Mucosa of stomach (tissue), 1 donor: ENCODE data around the gene ARID5A.
A peak's percentile ranks its signal among the peaks of the same experiment; 100 is the strongest.

Experiments
- H3K27me3 ChIP-seq: one replicate; pipeline ENCODE4 v1.7.0; 2013; ENCODE audit warnings: mild to moderate bottlenecking, low read length; ENCODE audit not compliant: control insufficient read depth, insufficient read depth
- H3K36me3 ChIP-seq: one replicate; pipeline ENCODE4 v1.7.0; 2013; ENCODE audit warnings: low read length; ENCODE audit not compliant: control insufficient read depth, insufficient read depth
- H3K4me1 ChIP-seq: one replicate; pipeline ENCODE4 v1.7.0; 2013; ENCODE audit warnings: mild to moderate bottlenecking, low read length; ENCODE audit not compliant: control insufficient read depth, insufficient read depth
- H3K4me3 ChIP-seq: one replicate; pipeline ENCODE4 v1.7.0; 2013; ENCODE audit warnings: low read length
- H3K9ac ChIP-seq: one replicate; pipeline ENCODE4 v1.7.0; 2013; ENCODE audit warnings: mild to moderate bottlenecking, low read length, moderate library complexity
- H3K9me3 ChIP-seq: one replicate; pipeline ENCODE4 v1.7.0; 2013; ENCODE audit warnings: mild to moderate bottlenecking, low read length, moderate library complexity; ENCODE audit not compliant: control insufficient read depth
- donor health status: Pancreatic carcinoma.

The ARID5A gene

DNA sequence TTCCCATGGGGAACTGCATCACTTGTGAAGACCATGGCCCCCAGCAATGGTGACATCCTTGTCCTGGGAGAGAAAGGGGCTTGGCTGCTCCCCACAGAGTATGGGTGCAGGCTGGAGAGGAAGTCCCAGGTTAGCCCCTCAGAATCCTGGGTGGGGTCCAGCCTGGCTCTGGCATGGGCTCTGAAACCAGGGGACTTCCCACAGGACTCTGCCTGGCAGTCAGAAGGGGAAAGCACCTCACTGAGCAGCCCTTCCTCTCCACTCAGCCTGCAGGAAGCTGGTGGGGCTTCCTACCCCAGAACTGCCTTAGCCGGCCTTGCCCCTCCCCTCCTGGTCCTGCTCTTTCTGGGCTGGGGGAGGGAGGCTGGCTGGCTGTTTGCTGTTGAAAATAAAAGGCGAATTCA, 35.1 kb upstream of the ARID5A start:
- Histone ChIP-seq H3K36me3 (no peaks in the 10 kb centered on the region), H3K9me3 (no peaks in the 10 kb centered on the region), H3K27me3 (peaks cover 28% of the 10 kb centered on the region), H3K4me1 (peaks cover 29% of the 10 kb centered on the region), H3K9ac (no peak overlapping the region), H3K4me3 (no peak overlapping the region)

DNA sequence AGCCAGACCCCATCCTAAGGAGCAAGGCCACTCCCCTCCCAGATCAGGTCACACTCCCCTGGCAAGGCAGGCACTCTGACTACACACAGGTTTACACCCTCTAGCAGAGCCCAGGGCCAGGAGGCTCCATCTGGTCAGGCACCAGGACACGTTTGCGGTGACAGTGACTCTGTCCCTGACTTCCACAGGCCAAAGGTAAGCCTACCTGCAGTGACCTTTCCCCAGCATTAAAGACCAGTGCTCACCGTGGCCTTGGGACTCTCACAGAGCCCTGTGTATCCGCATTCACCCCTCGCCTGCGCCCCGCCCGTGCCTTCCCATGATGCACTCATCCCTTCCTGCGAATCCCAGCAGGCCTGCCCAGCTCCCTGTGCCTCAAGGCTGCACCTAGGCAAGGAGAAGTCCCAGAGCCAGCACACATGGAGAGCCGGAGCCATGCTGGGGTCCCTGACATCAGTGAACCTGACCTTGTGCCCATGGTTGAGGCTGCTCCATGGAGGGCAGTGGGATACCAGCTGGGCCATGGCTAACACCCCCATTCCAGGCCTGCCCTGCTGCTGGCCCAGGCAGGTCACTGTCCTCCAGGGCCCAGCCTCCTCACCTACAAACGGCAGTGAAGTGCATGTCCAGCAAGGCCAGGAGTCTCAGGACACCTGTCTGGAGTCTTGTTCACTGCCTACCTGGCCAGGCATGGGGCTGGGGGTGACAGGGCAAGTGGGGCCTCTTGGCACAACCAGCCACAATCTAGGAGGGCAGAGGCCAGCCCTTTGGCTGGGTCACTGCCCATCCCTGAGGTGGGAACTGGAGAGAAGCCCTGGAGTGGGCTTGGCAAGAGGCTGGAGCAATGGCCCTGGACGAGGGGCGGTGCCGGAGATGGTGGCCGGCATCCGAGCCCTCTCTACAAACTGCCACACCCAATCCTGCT, 34.4 kb upstream of the ARID5A start:
- peaks cover 28% of the 10 kb centered on the region for H3K27me3 ChIP-seq
- H3K4me3 ChIP-seq: no peak overlapping the region
- H3K9me3 ChIP-seq: no peaks in the 10 kb centered on the region
- no peak overlapping the region for H3K9ac ChIP-seq
- H3K4me1 ChIP-seq: peaks cover 29% of the 10 kb centered on the region
- no peaks in the 10 kb centered on the region for H3K36me3 ChIP-seq

DNA sequence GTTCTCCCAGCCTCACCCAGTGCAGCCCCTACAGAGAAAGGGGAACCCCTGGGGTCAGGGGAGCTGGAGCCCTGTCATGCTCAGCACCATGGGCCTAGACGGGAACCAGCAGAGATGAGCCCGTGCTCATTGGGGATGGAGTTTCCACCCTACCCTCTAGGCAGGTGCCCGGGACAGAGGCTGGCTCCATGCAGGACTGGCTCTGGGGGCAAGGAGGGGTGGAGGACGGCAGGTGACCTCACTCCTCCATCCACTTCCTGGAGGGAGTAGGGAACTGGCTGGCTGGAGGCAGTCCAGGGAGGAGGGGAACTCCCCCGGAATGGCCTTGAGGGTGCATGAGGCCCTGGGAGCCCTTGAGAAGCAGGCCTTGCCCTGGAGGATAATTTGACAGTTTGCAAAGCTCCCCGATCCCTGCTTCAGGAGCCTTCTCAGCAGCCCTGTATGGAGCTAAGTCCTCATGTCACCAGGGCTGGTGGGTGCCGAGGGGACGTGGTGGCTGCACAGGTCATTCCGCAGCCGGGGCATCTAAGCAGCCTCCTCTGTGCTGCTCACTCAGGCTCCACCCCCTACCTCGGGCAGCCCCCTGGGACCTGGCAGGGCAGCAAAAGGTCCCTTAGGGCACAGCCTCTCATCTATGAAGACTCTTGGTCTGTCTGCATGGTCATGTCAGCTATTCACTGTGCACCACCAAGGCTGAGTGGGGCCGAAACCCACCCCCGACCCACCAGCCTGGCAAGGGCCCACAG, 33.5 kb upstream of the ARID5A start:
- Histone ChIP-seq H3K9me3 (no peaks in the 10 kb centered on the region), H3K36me3 (no peaks in the 10 kb centered on the region), H3K9ac (no peak overlapping the region), H3K27me3 (peaks cover 28% of the 10 kb centered on the region), H3K4me1 (peaks cover 34% of the 10 kb centered on the region), H3K4me3 (no peak overlapping the region)

DNA sequence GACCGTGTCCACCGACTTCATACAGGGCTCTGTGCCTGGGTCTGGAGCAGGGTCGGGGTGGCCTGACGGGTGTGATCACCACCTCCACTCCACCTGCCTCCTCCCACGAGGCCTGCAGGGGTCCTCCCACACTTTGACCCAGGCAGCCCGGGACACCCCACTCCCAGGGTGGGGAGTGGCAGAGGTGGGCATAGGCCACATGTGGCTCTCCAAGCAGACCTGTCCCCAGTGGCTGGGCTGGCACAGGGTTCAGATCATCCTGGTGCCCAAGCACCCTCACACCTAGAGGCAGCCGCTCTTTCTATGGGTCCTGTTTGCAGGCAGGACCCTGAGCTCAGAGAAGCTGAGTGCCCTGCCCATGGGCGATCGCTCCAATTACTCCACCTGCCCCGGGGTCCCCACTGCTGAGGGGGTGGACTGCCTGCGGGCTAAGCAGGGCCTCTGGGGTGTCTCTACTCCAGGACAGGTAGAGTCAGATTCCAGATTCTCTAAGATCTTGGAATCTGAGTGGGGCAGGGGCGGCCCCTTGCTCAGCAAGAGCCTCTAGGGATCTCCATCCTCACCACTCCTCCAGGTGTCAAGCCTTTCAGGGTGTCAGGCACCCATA, 32.8 kb upstream of the ARID5A start:
- no peaks in the 10 kb centered on the region for H3K36me3 ChIP-seq
- peaks cover 38% of the 10 kb centered on the region for H3K4me1 ChIP-seq
- peaks cover 28% of the 10 kb centered on the region for H3K27me3 ChIP-seq
- no peak overlapping the region for H3K9ac ChIP-seq
- H3K4me3 ChIP-seq: no peak overlapping the region
- H3K9me3 ChIP-seq: no peaks in the 10 kb centered on the region

DNA sequence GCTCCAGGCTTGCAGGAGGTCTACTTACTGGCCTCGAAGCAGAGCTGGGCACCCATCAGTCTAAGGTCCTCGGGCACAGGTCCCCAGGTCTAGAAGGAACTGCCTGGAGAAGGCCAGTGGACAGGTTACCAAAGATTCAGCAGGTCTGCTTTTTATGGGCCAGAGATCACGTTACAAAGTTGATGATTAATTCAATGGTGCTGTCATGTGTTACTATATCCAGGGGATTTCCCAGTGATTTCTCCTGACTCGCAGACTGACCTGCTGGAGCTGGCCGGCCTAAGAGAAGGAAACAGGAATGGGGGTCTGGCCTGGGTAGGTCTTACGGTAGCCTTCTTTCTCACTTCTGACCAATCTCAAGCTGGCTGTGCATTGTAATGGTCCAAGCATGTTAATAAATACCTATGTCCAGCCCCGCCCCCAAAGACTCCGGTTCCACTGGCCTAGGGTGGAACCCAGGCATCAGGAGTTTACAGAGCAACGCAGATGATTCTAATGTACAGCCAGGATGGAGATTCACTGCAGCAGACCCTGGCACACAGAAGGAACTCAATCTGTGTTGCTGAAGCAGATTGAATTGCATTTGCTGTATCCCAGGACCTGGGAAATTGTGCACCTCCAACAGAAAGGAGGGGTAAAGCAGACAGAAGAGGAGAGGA, 31.2 kb upstream of the ARID5A start, which contains the start of gene NEURL3:
Gene NEURL3 (minus strand): TSS at position 127 of the 659 bp plus-strand sequence. CDS start 71 bp downstream, at position 56.
- Histone ChIP-seq H3K4me1 (peaks cover 41% of the 10 kb centered on the region), H3K9me3 (no peaks in the 10 kb centered on the region), H3K4me3 (no peak within 1 kb of the TSS), H3K36me3 (no peaks in the 10 kb centered on the region), H3K27me3 (peaks cover 24% of the 10 kb centered on the region), H3K9ac (no peak within 1 kb of the TSS)

DNA sequence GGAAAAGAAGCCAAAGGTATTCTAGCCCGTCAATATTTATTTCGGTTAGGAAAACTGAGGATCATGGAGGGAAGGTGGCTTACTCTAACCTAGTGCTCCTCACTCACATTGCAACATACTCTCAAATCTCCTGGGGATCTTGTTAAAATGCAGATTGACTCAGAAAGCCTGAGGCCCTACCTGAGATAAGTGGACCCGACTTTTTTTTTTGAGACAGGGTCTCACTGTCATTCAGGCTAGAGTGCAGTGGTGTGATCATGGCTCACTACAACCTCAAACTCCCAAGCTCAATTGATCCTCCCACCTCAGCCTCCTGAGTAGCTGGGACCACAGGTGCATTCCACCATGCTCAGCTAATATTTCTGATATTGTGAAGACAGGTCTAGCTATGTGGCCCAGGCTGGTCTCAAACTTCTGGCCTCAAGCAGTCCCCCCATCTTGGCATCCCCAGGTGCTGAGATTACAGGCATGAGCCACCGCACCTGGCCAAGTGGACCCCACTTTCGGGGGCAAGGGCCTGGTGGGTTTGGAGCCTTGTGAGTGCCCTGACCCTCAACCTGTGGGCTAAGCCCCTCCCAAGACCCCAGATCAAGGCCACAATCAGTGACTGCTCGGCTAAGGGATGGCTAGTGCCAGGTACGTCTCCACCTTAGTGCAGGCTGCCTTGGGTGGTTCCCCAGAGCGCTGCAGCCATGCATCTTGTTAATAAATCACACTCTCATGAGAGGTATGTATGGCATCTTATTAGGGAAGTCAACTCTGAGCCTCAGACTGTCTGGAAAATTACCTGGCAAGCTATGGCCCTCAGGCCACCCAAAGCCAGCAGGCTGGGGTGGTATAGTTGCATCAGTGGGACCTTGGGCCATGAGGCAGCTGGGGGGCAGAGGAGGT, 30.3 kb upstream of the ARID5A start:
- peaks cover 18% of the 10 kb centered on the region for H3K27me3 ChIP-seq
- H3K4me3 ChIP-seq: no peak overlapping the region
- no peaks in the 10 kb centered on the region for H3K9me3 ChIP-seq
- H3K4me1 ChIP-seq: peaks cover 41% of the 10 kb centered on the region
- no peaks in the 10 kb centered on the region for H3K36me3 ChIP-seq
- no peak overlapping the region for H3K9ac ChIP-seq

DNA sequence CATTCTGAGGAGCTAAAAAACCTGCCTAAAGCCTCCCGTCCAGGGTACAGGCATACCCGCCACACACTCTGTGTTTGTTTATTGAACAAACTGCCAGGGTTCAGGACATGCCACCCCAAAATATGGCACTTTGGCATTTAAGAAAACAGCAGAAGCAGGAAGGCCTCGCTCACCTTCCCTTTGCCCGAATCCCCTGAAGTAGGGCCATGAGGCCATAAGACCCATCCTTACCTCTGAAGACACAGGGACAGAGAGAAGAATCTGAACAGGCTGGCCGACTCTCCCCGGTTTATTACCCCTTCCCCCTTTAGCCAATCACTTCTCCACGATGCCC, 29.7 kb upstream of the ARID5A start:
- Histone ChIP-seq H3K4me3 (no peak overlapping the region), H3K36me3 (no peaks in the 10 kb centered on the region), H3K4me1 (peaks cover 35% of the 10 kb centered on the region), H3K27me3 (peaks cover 12% of the 10 kb centered on the region), H3K9me3 (no peaks in the 10 kb centered on the region), H3K9ac (no peak overlapping the region)

DNA sequence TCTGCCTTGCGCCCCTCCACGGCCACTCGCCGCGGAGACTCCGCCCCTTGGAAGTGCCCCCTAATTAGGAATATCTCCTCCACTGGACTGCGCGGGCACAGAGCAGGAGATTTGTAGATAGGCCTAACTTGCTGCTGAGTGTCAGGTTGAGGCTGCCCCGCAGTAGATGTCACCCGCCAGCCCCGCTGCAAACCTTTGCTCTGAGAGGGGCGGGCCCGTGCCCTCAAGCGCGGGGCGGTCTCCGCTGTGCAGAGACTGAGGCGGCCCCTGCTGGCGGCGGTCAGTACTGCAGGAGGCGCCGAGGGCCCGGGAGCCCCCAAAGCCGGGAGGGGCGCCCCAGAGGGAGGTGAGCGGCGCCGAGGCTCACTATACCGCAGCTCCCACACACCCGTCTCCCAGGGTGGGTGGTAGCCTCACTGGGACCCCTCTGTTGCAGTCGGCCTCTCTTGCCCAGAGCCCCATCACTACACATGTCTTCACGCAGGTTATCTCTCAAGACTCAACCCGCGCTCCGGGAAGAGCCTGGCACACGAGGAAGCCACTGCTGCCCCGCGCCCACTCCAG, 28.5 kb upstream of the ARID5A start:
- Histone ChIP-seq H3K4me1 (peaks cover 23% of the 10 kb centered on the region), H3K27me3 (peaks cover 6% of the 10 kb centered on the region), H3K9ac (no peak overlapping the region), H3K36me3 (no peaks in the 10 kb centered on the region), H3K9me3 (no peaks in the 10 kb centered on the region), H3K4me3 (no peak overlapping the region)

DNA sequence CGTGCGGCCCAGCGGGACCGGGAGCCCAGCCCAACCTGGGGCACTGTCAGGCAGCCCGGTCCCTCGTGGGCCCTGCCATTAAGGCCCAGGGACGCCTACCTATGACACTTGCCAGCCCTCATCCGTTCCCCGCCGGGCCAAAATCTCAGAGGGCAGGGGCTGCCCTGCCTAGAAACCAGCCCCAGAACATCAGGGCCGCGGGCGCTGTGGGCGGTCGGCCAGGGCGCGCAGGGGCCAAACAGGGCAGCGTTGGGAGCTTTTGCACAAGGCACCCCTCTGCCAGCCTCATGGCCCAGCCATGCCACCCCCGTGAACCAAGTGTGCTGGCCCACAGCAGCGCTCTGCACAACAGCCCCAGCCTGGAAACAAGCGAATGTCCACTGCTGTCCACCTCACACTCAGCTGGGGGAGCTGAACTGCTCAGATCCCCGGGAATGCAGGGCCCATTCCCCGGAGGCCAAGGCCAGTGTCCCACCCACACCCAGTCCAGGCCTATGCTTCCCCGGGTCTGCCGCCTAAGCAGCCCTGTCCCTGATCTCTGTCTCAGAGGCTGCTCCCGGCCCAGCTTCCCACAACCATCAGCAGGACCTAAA, 27.9 kb upstream of the ARID5A start:
- H3K4me3 ChIP-seq: no peak overlapping the region
- H3K9ac ChIP-seq: no peak overlapping the region

DNA sequence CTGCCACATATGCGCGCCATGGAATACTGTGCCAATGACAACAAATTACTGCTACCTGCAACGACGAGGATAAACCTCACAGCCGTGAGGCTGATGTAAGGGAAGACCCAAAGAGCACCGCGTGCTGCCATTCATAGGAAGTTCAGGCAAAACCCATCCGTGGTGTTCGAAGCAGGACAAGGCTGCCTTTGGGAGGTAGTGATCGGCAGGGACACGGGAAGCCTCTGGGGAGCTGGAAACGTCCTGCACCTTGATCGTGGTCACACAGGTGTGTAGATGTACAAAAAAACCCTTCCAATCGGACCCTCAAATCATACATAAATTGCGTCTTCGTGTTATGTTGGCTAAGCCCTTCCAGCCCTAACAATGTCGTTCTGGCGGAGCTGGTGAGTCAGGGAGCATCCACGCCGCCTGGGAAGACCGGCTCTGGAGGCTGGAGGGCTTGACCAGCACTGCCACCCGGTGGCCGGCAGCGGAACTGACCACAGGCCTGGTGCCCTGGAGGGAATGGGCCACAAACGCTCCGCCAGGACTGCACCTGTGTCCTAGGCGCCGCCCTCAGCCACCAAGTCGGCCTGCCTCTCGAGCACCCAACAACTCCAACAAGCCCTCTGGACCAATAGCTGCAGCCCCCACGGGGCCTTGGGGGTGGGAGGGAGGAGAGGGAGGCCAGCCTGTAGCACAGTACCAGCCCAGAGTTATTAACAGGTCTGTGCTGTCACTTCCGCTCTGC, 27.3 kb upstream of the ARID5A start:
- H3K9me3 ChIP-seq: no peaks in the 10 kb centered on the region
- H3K9ac ChIP-seq: peak overlapping the region; percentile 32

More for the DNA sequence above, 27.9 kb upstream of the ARID5A start:
- Histone ChIP-seq H3K36me3 (no peaks in the 10 kb centered on the region), H3K27me3 (peaks cover 9% of the 10 kb centered on the region), H3K4me1 (peaks cover 21% of the 10 kb centered on the region), H3K9me3 (no peaks in the 10 kb centered on the region)

More for the DNA sequence above, 27.3 kb upstream of the ARID5A start:
- peaks cover 9% of the 10 kb centered on the region for H3K27me3 ChIP-seq
- no peaks in the 10 kb centered on the region for H3K36me3 ChIP-seq
- peaks cover 21% of the 10 kb centered on the region for H3K4me1 ChIP-seq
- no peak overlapping the region for H3K4me3 ChIP-seq
